Ovary (tissue), 3 donors: Measurements from ENCODE around the gene CCDC122.

ENCODE experiments used
- CTCF ChIP-seq, 3 donors: fragments of 450-650 bp in 2 of 3; fragments of 200-600 bp in 1 of 3; IDR thresholded peaks; one replicate each; pipeline versions ENCODE4 v1.5.1 to v1.8.0; 2016 to 2022; ENCODE audit warnings: antibody characterized with exemption in 3 of 3, mild to moderate bottlenecking in 1 of 3
- EP300 ChIP-seq: sonication (generic); formaldehyde crosslinking; IDR thresholded peaks from one replicate; pipeline ENCODE4 v1.6.1; 2017; ENCODE audit warnings: antibody characterized with exemption
- POLR2A ChIP-seq: fragments of 450-650 bp; IDR thresholded peaks from one replicate; pipeline ENCODE4 v1.6.1; 2017; ENCODE audit warnings: antibody characterized with exemption, mild to moderate bottlenecking, moderate library complexity
- donor health status: DM: no; HTN: no; CAD: no.

- TF ChIP-seq CTCF (IDR thresholded peaks at IDR 0.05) (no peak), POLR2A (no peak), EP300 (no peak)
Measured at GRCh38 chr13:43894438-43894837, 14.9 kb upstream of the CCDC122 start.
